ENCODE measurements around the gene NPHP3. TPM values are rescaled to one million over a fixed set of nuclear protein-coding genes. Genes with fewer than 3 reads are reported as not detected.

The NPHP3 gene
- total and polyA plus RNA-seq, 2 donors (not counting 1 experiment from before 2014, with no cell fraction given) = 18.4 to 47.8 TPM

GRCh38 chr3:132652640-132653270, 69.5 kb downstream of the NPHP3 start:
- 100% methylated on average over 1 of the region's 1 CpG for WGBS (ENCODE audit: insufficient coverage)
- intact Hi-C loops (cut with micrococcal nuclease) = no loop called here
- POLR2A ChIA-PET = no interaction called here

DNA sequence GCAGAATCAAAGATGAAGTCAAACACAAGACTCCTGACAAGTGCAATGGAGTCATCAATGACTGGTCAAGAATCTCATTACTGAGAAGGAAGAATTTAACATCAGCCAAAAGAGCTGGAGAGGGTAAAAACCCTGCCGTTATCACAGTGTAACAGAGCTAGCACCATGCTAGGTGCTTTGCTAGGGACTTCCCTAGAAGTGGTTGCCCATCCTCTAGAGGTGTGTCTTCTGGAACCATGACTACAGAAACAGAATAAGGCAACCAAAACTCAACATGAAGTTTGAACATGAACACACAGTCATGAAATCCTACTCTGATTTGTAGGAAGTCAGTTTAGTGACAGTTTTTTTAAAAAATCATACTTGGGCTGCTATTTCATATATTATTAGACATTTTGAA, 72.1 kb downstream of the NPHP3 start:
- Histone ChIP-seq H3K27me3 (replicated peaks in 1 of 4; ENCODE audit: control extremely low read depth in 1 of 4, control insufficient read depth in 3 of 4, insufficient read depth in 4 of 4, low read length in 3 of 4) (no peaks in the 10 kb centered on the region), H3K4me2 (replicated peaks; ENCODE audit: low read depth, low read length, poor library complexity, severe bottlenecking) (no peak overlapping the region), H3K4me1 (ENCODE audit: control insufficient read depth in 2 of 2, insufficient read depth in 2 of 2, low read length in 2 of 2) (no peaks in the 10 kb centered on the region), H3K36me3 (replicated peaks in 1 of 2; ENCODE audit: control extremely low read depth in 1 of 2, control insufficient read depth in 1 of 2, extremely low read depth in 1 of 2, insufficient read depth in 2 of 2, low read length in 1 of 2) (no peaks in the 10 kb centered on the region), H3K9ac (ENCODE audit: low read length) (no peak overlapping the region), H3K9me3 (ENCODE audit: control extremely low read depth in 1 of 3, control insufficient read depth in 2 of 3, insufficient read depth in 1 of 3, low read length in 2 of 3) (no peaks in the 10 kb centered on the region), H3K4me3 (ENCODE audit: control extremely low read depth in 1 of 5, extremely low read depth in 1 of 5, insufficient read depth in 1 of 5, low read depth in 2 of 5, low read length in 4 of 5) (no peak overlapping the region), H2AFZ (ENCODE audit: insufficient read depth, low read depth, low read length, poor library complexity, severe bottlenecking) (no peak overlapping the region), H3K79me2 (ENCODE audit: control insufficient read depth, insufficient read depth, low read length) (peaks cover 6% of the 10 kb centered on the region), H4K20me1 (ENCODE audit: control insufficient read depth, insufficient read depth, low read length, poor library complexity, severe bottlenecking) (no peaks in the 10 kb centered on the region), H3K27ac (ENCODE audit: low read length in 2 of 2) (no peak overlapping the region)
- 100% methylated on average over 1 of the region's 1 CpG for WGBS (ENCODE audit: insufficient coverage)
- TF ChIP-seq EZH2 (IDR thresholded peaks at IDR 0.05; ENCODE audit: borderline replicate concordance, insufficient read depth, low read depth, low read length, poor library complexity, severe bottlenecking) = no peak
- TF ChIP-seq, protein P1, sequence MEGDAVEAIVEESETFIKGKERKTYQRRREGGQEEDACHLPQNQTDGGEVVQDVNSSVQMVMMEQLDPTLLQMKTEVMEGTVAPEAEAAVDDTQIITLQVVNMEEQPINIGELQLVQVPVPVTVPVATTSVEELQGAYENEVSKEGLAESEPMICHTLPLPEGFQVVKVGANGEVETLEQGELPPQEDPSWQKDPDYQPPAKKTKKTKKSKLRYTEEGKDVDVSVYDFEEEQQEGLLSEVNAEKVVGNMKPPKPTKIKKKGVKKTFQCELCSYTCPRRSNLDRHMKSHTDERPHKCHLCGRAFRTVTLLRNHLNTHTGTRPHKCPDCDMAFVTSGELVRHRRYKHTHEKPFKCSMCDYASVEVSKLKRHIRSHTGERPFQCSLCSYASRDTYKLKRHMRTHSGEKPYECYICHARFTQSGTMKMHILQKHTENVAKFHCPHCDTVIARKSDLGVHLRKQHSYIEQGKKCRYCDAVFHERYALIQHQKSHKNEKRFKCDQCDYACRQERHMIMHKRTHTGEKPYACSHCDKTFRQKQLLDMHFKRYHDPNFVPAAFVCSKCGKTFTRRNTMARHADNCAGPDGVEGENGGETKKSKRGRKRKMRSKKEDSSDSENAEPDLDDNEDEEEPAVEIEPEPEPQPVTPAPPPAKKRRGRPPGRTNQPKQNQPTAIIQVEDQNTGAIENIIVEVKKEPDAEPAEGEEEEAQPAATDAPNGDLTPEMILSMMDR (IDR thresholded peaks at IDR 0.05) = no peak
- Mint-ChIP-seq H3K27ac (no peak overlapping the region), H3K9me3 (ENCODE audit: insufficient read depth) (no peaks in the 10 kb centered on the region), H3K4me1 (peaks cover 6% of the 10 kb centered on the region), H3K27me3 (no peaks in the 10 kb centered on the region), H3K4me3 (no peak overlapping the region)
- intact Hi-C loops (cut with micrococcal nuclease) = no loop called here
- ATAC-seq (ENCODE audit: low read depth) = no peak
- ChIA-PET POLR2A (no interaction called here), CTCF (no interaction called here)
- no peak for DNase-seq

More at GRCh38 chr3:132652640-132653270, 69.5 kb downstream of the NPHP3 start:
- Mint-ChIP-seq H3K27ac (no peak overlapping the region), H3K9me3 (ENCODE audit: insufficient read depth) (no peaks in the 10 kb centered on the region), H3K4me1 (no peaks in the 10 kb centered on the region), H3K4me3 (no peak overlapping the region), H3K27me3 (no peaks in the 10 kb centered on the region)
- DNase-seq (no peak), ATAC-seq (ENCODE audit: low read depth) (no peak)
- H2AFZ ChIP-seq (ENCODE audit: insufficient read depth, low read depth, low read length, poor library complexity, severe bottlenecking) = no peak overlapping the region
- H4K20me1 ChIP-seq (ENCODE audit: control insufficient read depth, insufficient read depth, low read length, poor library complexity, severe bottlenecking) = no peaks in the 10 kb centered on the region
- no peaks in the 10 kb centered on the region for H3K9me3 ChIP-seq (ENCODE audit: control extremely low read depth in 1 of 3, control insufficient read depth in 2 of 3, insufficient read depth in 1 of 3, low read length in 2 of 3)
- H3K4me2 ChIP-seq (replicated peaks; ENCODE audit: low read depth, low read length, poor library complexity, severe bottlenecking) = no peak overlapping the region
- TF ChIP-seq EZH2 (IDR thresholded peaks at IDR 0.05; ENCODE audit: borderline replicate concordance, insufficient read depth, low read depth, low read length, poor library complexity, severe bottlenecking) = no peak
- TF ChIP-seq, protein P1 (IDR thresholded peaks at IDR 0.05) = no peak
- CTCF ChIA-PET = interaction anchor here (1.1 to 2.1 kb wide), 3 partner anchors 11 to 117 kb away, joined by 3 to 12 read pairs (median 4); no protein-coding TSS in a partner anchor
- H3K27ac ChIP-seq (ENCODE audit: low read length in 2 of 2) = no peak overlapping the region
- peaks cover 9% of the 10 kb centered on the region for H3K79me2 ChIP-seq (ENCODE audit: control insufficient read depth, insufficient read depth, low read length)
- H3K4me1 ChIP-seq (ENCODE audit: control insufficient read depth in 2 of 2, insufficient read depth in 2 of 2, low read length in 2 of 2) = no peaks in the 10 kb centered on the region
- H3K36me3 ChIP-seq (replicated peaks in 1 of 2; ENCODE audit: control extremely low read depth in 1 of 2, control insufficient read depth in 1 of 2, extremely low read depth in 1 of 2, insufficient read depth in 2 of 2, low read length in 1 of 2) = no peaks in the 10 kb centered on the region
- H3K9ac ChIP-seq (ENCODE audit: low read length) = no peak overlapping the region
- no peaks in the 10 kb centered on the region for H3K27me3 ChIP-seq (replicated peaks in 1 of 4; ENCODE audit: control extremely low read depth in 1 of 4, control insufficient read depth in 3 of 4, insufficient read depth in 4 of 4, low read length in 3 of 4)
- H3K4me3 ChIP-seq (ENCODE audit: control extremely low read depth in 1 of 5, extremely low read depth in 1 of 5, insufficient read depth in 1 of 5, low read depth in 2 of 5, low read length in 4 of 5) = no peak overlapping the region

Data from B cell (primary cell).